SK-N-SH (cell line): ENCODE data around the gene VCAN. TPM values are rescaled to one million over a fixed set of nuclear protein-coding genes. Genes with fewer than 3 reads are reported as not detected.

Experiments
- CTCF ChIA-PET: fragments of 300-600, 350-600 bp; formaldehyde crosslinking; extraction: SDS; loops from one replicate; lab custom pipeline; 2021; lab: Yijun Ruan, JAX
- POLR2A ChIA-PET: fragments of 350-600 bp; sonication (Branson Sonifier 250); formaldehyde crosslinking; extraction: SDS; loops from one replicate; lab custom pipeline; 2020; ENCODE audit warnings: antibody characterized with exemption, inconsistent platforms; lab: Yijun Ruan, JAX
- DNase-seq: peaks from one replicate; pipeline ENCODE4 v3.0.0; 2012
- H2AFZ ChIP-seq: fragments of 200-600 bp; sonication (generic); 2 replicates; pipeline ENCODE4 v1.8.1; 2016; ENCODE audit warnings: antibody characterized with exemption, mild to moderate bottlenecking, low read depth
- H3F3A ChIP-seq: fragments of 200-600 bp; sonication (generic); replicated peaks from 2 replicates; pipeline ENCODE3; 2016; ENCODE audit warnings: antibody characterized with exemption, mild to moderate bottlenecking; ENCODE audit not compliant: insufficient read depth
- H3K27ac ChIP-seq, 2 experiments: fragments of 200-500 bp in 1 of 2; fragments of 200-600 bp in 1 of 2; sonication (Bioruptor generic) in 1 of 2; sonication (generic), shearing (Covaris generic) in 1 of 2; 2 replicates each; pipeline versions ENCODE4 v1.5.1 to v1.6.1; 2014 to 2016; ENCODE audit warnings: low read depth in 2 of 2, inconsistent platforms in 1 of 2, low read length in 1 of 2, mild to moderate bottlenecking in 1 of 2, mixed read lengths in 1 of 2
- H3K27me3 ChIP-seq: fragments of 200-600 bp; sonication (generic), shearing (Covaris generic); 2 replicates; pipeline ENCODE4 v1.6.1; 2016; ENCODE audit warnings: mixed run types; ENCODE audit not compliant: insufficient read depth
- H3K36me3 ChIP-seq, 2 experiments: fragments of 200-500 bp in 1 of 2; fragments of 200-600 bp in 1 of 2; sonication (Bioruptor generic) in 1 of 2; sonication (generic) in 1 of 2; replicated peaks in 1 of 2; 2 replicates each; pipeline versions ENCODE3 to v1.5.1; 2014 to 2016; ENCODE audit warnings: low read length in 1 of 2, mild to moderate bottlenecking in 1 of 2; ENCODE audit not compliant: insufficient read depth in 2 of 2, control insufficient read depth in 1 of 2
- H3K4me1 ChIP-seq, 2 experiments: fragments of 200-500 bp in 1 of 2; fragments of 200-600 bp in 1 of 2; sonication (Bioruptor generic) in 1 of 2; sonication (generic), shearing (Covaris generic) in 1 of 2; 2 replicates each; pipeline versions ENCODE4 v1.5.1 to v1.6.1; 2014 to 2016; ENCODE audit warnings: low read depth in 1 of 2, low read length in 1 of 2, mixed run types in 1 of 2; ENCODE audit not compliant: insufficient read depth in 2 of 2, control insufficient read depth in 1 of 2
- H3K4me2 ChIP-seq: fragments of 200-600 bp; sonication (generic), shearing (Covaris generic); 2 replicates; pipeline ENCODE4 v1.6.1; 2017; ENCODE audit warnings: mixed run types
- H3K4me3 ChIP-seq, 2 experiments: fragments of 200-500 bp in 1 of 2; fragments of 200-600 bp in 1 of 2; sonication (Bioruptor generic) in 1 of 2; sonication (generic), shearing (Covaris generic) in 1 of 2; 2 replicates each; pipeline versions ENCODE4 v1.5.1 to v1.8.1; 2014 to 2016; ENCODE audit warnings: low read depth in 2 of 2, inconsistent platforms in 1 of 2, low read length in 1 of 2, mild to moderate bottlenecking in 1 of 2, mixed read lengths in 1 of 2, moderate library complexity in 1 of 2
- H3K79me2 ChIP-seq: fragments of 200-600 bp; sonication (generic); 2 replicates; pipeline ENCODE4 v1.8.1; 2017; ENCODE audit warnings: mild to moderate bottlenecking; ENCODE audit not compliant: insufficient read depth
- H3K9ac ChIP-seq: fragments of 200-600 bp; sonication (generic); 2 replicates; pipeline ENCODE4 v1.6.1; 2017; ENCODE audit warnings: mixed run types
- H3K9me2 ChIP-seq: fragments of 200-600 bp; sonication (generic); 2 replicates; pipeline ENCODE4 v1.6.1; 2017; ENCODE audit warnings: mixed run types
- H3K9me3 ChIP-seq: fragments of 200-600 bp; sonication (generic); 2 replicates; pipeline ENCODE4 v1.6.1; 2017; ENCODE audit warnings: mixed run types, mild to moderate bottlenecking, moderate library complexity
- H4K20me1 ChIP-seq: fragments of 200-600 bp; sonication (generic); 2 replicates; pipeline ENCODE4 v1.6.1; 2017; ENCODE audit warnings: mild to moderate bottlenecking, mixed run types; ENCODE audit not compliant: insufficient read depth
- CHD2 ChIP-seq: fragments of 150-350 bp; IDR thresholded peaks from 2 replicates; pipeline ENCODE4 v1.6.1; 2018; ENCODE audit warnings: low read length; ENCODE audit not compliant: partially characterized antibody
- ELF1 ChIP-seq: IDR thresholded peaks from 2 replicates; pipeline ENCODE4 v1.4.0; 2012
- EP300 ChIP-seq, 2 experiments: IDR thresholded peaks; 2 replicates each; pipeline versions ENCODE4 v1.4.0 to v1.6.1; 2012; ENCODE audit warnings: borderline replicate concordance in 1 of 2, low read depth in 1 of 2, low read length in 1 of 2
- FOSL2 ChIP-seq: IDR thresholded peaks from 2 replicates; pipeline ENCODE4 v1.4.0; 2012; ENCODE audit warnings: low read depth, mild to moderate bottlenecking, moderate library complexity, borderline replicate concordance
- FOXJ3 ChIP-seq: sonication (generic); formaldehyde crosslinking; IDR thresholded peaks from 2 replicates; pipeline ENCODE4 v1.5.1; 2020; ENCODE audit warnings: mild to moderate bottlenecking, missing genetic modification reagents
- FOXM1 ChIP-seq: IDR thresholded peaks from 2 replicates; pipeline ENCODE4 v1.4.0; 2012; ENCODE audit warnings: low read depth, mild to moderate bottlenecking
- MXI1 ChIP-seq: IDR thresholded peaks from 2 replicates; pipeline ENCODE4 v1.6.1; 2012; ENCODE audit warnings: mild to moderate bottlenecking, low read depth, low read length, improper control_type of control experiment
- POLR2AphosphoS5 ChIP-seq: IDR thresholded peaks from 2 replicates; pipeline ENCODE4 v1.6.1; 2012; ENCODE audit warnings: low read depth, low read length
- RXRA ChIP-seq: IDR thresholded peaks from 2 replicates; pipeline ENCODE4 v1.4.0; 2012; ENCODE audit warnings: low read depth, mild to moderate bottlenecking, borderline replicate concordance
- SIN3A ChIP-seq: IDR thresholded peaks from 2 replicates; pipeline ENCODE4 v1.6.1; 2012; ENCODE audit warnings: low read depth, mild to moderate bottlenecking, low read length, moderate library complexity, borderline replicate concordance
- TAF1 ChIP-seq: IDR thresholded peaks from 2 replicates; pipeline ENCODE4 v1.6.1; 2012; ENCODE audit warnings: low read depth, mild to moderate bottlenecking, low read length, moderate library complexity, borderline replicate concordance
- TEAD4 ChIP-seq: IDR thresholded peaks from 2 replicates; pipeline ENCODE4 v1.4.0; 2012; ENCODE audit warnings: mild to moderate bottlenecking, borderline replicate concordance; ENCODE audit not compliant: insufficient read depth
- YY1 ChIP-seq: IDR thresholded peaks from 2 replicates; pipeline ENCODE4 v1.4.0; 2012; ENCODE audit warnings: low read depth, mild to moderate bottlenecking
- WGBS: methylation state at CpG from one replicate; pipeline ENCODE4 v1.1.6; 2017; ENCODE audit warnings: low lambda C conversion rate; 5-methylcytosine and 5-hydroxymethylcytosine counted together
- polyA plus RNA-seq, 3 experiments: library from polyadenylated mRNA; depleted of rRNA; stranded (reverse); fragments of >200 nt; gene quantifications; 2 replicates each; pipeline ENCODE4 v1.2.3, GENCODE V29; 2012
- TF ChIP-seq, protein P1 (sequence below): fragments of 150-350 bp; IDR thresholded peaks from 2 replicates; pipeline ENCODE4 v1.6.1; 2016; ENCODE audit warnings: mild to moderate bottlenecking, low read depth, low read length
- TF ChIP-seq, protein P2 (sequence below): IDR thresholded peaks from 2 replicates; pipeline ENCODE4 v1.6.1; 2012; ENCODE audit warnings: mild to moderate bottlenecking, low read depth, low read length, moderate library complexity
- TF ChIP-seq, protein P3 (sequence below): IDR thresholded peaks from 2 replicates; pipeline ENCODE4; 2012
- TF ChIP-seq, protein P4 (sequence below): fragments of 200-600 bp; sonication (generic); IDR thresholded peaks from 2 replicates; pipeline ENCODE4 v1.6.1; 2017; ENCODE audit warnings: antibody characterized with exemption, mild to moderate bottlenecking, moderate library complexity
- TF ChIP-seq, protein P5 (sequence below): IDR thresholded peaks from 2 replicates; pipeline ENCODE4 v1.4.0; 2012; ENCODE audit warnings: low read depth
- TF ChIP-seq, protein P6 (sequence below): IDR thresholded peaks from 2 replicates; pipeline ENCODE4 v1.4.0; 2012; ENCODE audit warnings: low read depth, borderline replicate concordance

VCAN gene
- polyA plus RNA-seq, 1 of the 3 experiments (the other 2 are of a cell fraction), result 142 TPM

DNA sequence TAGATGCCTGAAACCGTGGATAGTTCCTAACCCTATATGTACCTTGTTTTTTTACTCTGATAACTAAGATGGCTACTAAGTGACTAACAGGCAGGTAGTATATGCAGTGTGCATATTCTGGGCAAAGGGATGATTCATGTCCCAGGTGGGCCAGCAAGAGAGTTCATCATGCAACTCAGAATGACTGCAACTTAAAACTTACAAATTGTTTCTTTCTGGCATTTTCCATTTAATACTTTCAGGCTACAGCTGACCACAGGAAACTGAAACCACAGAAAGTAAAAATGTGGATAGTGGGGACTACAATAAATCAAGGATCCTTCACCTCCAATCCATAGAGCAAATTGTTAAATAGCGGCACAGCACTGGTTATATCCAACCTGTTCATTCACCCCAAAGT is 30.7 kb upstream of the VCAN start:
- Histone ChIP-seq H3F3A (no peaks in the 10 kb centered on the region), H2AFZ (no peak overlapping the region), H3K27me3 (no peaks in the 10 kb centered on the region), H3K27ac (no peak overlapping the region), H3K79me2 (no peaks in the 10 kb centered on the region), H3K4me2 (no peak overlapping the region), H3K9ac (no peak overlapping the region), H3K4me3 (no peak overlapping the region), H3K36me3 (no peaks in the 10 kb centered on the region), H3K9me3 (no peaks in the 10 kb centered on the region), H3K9me2 (no peaks in the 10 kb centered on the region), H4K20me1 (no peaks in the 10 kb centered on the region), H3K4me1 (no peaks in the 10 kb centered on the region; a peak in 1 of 4 replicates)
- no peak for DNase-seq
- TF ChIP-seq FOXM1 (no peak), TEAD4 (no peak), SIN3A (no peak), YY1 (no peak), FOSL2 (no peak), MXI1 (no peak), CHD2 (no peak), TAF1 (no peak), FOXJ3 (CRISPR knock-in tag) (no peak), EP300 (IDR thresholded peaks at IDR 0.05; ENCODE audit: borderline replicate concordance in 1 of 2, low read depth in 1 of 2, low read length in 1 of 2) (no peak), ELF1 (no peak), POLR2AphosphoS5 (no peak), RXRA (no peak)
- TF ChIP-seq, protein P1, sequence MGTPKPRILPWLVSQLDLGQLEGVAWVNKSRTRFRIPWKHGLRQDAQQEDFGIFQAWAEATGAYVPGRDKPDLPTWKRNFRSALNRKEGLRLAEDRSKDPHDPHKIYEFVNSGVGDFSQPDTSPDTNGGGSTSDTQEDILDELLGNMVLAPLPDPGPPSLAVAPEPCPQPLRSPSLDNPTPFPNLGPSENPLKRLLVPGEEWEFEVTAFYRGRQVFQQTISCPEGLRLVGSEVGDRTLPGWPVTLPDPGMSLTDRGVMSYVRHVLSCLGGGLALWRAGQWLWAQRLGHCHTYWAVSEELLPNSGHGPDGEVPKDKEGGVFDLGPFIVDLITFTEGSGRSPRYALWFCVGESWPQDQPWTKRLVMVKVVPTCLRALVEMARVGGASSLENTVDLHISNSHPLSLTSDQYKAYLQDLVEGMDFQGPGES, result no peak
- TF ChIP-seq, protein P2, sequence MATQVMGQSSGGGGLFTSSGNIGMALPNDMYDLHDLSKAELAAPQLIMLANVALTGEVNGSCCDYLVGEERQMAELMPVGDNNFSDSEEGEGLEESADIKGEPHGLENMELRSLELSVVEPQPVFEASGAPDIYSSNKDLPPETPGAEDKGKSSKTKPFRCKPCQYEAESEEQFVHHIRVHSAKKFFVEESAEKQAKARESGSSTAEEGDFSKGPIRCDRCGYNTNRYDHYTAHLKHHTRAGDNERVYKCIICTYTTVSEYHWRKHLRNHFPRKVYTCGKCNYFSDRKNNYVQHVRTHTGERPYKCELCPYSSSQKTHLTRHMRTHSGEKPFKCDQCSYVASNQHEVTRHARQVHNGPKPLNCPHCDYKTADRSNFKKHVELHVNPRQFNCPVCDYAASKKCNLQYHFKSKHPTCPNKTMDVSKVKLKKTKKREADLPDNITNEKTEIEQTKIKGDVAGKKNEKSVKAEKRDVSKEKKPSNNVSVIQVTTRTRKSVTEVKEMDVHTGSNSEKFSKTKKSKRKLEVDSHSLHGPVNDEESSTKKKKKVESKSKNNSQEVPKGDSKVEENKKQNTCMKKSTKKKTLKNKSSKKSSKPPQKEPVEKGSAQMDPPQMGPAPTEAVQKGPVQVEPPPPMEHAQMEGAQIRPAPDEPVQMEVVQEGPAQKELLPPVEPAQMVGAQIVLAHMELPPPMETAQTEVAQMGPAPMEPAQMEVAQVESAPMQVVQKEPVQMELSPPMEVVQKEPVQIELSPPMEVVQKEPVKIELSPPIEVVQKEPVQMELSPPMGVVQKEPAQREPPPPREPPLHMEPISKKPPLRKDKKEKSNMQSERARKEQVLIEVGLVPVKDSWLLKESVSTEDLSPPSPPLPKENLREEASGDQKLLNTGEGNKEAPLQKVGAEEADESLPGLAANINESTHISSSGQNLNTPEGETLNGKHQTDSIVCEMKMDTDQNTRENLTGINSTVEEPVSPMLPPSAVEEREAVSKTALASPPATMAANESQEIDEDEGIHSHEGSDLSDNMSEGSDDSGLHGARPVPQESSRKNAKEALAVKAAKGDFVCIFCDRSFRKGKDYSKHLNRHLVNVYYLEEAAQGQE, result no peak
- TF ChIP-seq, protein P3, sequence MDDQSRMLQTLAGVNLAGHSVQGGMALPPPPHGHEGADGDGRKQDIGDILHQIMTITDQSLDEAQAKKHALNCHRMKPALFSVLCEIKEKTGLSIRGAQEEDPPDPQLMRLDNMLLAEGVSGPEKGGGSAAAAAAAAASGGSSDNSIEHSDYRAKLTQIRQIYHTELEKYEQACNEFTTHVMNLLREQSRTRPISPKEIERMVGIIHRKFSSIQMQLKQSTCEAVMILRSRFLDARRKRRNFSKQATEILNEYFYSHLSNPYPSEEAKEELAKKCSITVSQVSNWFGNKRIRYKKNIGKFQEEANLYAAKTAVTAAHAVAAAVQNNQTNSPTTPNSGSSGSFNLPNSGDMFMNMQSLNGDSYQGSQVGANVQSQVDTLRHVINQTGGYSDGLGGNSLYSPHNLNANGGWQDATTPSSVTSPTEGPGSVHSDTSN, result no peak
- TF ChIP-seq, protein P4, sequence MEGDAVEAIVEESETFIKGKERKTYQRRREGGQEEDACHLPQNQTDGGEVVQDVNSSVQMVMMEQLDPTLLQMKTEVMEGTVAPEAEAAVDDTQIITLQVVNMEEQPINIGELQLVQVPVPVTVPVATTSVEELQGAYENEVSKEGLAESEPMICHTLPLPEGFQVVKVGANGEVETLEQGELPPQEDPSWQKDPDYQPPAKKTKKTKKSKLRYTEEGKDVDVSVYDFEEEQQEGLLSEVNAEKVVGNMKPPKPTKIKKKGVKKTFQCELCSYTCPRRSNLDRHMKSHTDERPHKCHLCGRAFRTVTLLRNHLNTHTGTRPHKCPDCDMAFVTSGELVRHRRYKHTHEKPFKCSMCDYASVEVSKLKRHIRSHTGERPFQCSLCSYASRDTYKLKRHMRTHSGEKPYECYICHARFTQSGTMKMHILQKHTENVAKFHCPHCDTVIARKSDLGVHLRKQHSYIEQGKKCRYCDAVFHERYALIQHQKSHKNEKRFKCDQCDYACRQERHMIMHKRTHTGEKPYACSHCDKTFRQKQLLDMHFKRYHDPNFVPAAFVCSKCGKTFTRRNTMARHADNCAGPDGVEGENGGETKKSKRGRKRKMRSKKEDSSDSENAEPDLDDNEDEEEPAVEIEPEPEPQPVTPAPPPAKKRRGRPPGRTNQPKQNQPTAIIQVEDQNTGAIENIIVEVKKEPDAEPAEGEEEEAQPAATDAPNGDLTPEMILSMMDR, result no peak
- TF ChIP-seq, protein P5, sequence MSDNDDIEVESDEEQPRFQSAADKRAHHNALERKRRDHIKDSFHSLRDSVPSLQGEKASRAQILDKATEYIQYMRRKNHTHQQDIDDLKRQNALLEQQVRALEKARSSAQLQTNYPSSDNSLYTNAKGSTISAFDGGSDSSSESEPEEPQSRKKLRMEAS, result no peak
- TF ChIP-seq, protein P6, sequence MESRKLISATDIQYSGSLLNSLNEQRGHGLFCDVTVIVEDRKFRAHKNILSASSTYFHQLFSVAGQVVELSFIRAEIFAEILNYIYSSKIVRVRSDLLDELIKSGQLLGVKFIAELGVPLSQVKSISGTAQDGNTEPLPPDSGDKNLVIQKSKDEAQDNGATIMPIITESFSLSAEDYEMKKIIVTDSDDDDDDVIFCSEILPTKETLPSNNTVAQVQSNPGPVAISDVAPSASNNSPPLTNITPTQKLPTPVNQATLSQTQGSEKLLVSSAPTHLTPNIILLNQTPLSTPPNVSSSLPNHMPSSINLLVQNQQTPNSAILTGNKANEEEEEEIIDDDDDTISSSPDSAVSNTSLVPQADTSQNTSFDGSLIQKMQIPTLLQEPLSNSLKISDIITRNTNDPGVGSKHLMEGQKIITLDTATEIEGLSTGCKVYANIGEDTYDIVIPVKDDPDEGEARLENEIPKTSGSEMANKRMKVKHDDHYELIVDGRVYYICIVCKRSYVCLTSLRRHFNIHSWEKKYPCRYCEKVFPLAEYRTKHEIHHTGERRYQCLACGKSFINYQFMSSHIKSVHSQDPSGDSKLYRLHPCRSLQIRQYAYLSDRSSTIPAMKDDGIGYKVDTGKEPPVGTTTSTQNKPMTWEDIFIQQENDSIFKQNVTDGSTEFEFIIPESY, result no peak
- 92% methylated on average over 2 of the region's 2 CpGs for WGBS
- ChIA-PET POLR2A (no interaction called here), CTCF (interaction anchor here (1.3 kb wide), 1 partner anchor 31 kb away, joined by 4 read pairs; the partner anchor contains the start of gene VCAN)
